Esophagus muscularis mucosa (tissue), 4 donors: ENCODE results near the gene MEIS1. TPM values are rescaled to one million over a fixed set of nuclear protein-coding genes. Genes with fewer than 3 reads are reported as not detected.

ENCODE experiments used
- DNase-seq: peaks from one replicate; pipeline ENCODE4 v3.0.0-alpha.2; 2017; ENCODE audit errors: extremely low spot score
- H3K27ac ChIP-seq, 4 donors: fragments of 200-600 bp; sonication (generic); replicated peaks in 1 of 4; 1 replicate in 3 of 4; 2 replicates in 1 of 4; pipeline ENCODE4 v1.5.1; 2016 to 2019; ENCODE audit warnings: mild to moderate bottlenecking in 1 of 4
- H3K27me3 ChIP-seq, 4 donors: fragments of 200-600 bp; sonication (generic); one replicate each; pipeline versions ENCODE4 v1.5.1 to v1.6.0; 2016 to 2019
- H3K36me3 ChIP-seq, 4 donors: fragments of 200-600 bp; sonication (generic); one replicate each; pipeline ENCODE4 v1.5.1; 2016 to 2019
- H3K4me1 ChIP-seq, 4 donors: fragments of 200-600 bp; sonication (generic); one replicate each; pipeline ENCODE4 v1.5.1; 2016 to 2019
- H3K4me3 ChIP-seq, 4 donors: fragments of 200-600 bp; sonication (generic); 1 replicate in 2 of 4; 2 replicates in 2 of 4; pipeline ENCODE4 v1.5.1; 2016 to 2019; ENCODE audit warnings: mild to moderate bottlenecking in 4 of 4, moderate library complexity in 1 of 4
- H3K9me3 ChIP-seq, 4 donors: fragments of 200-600 bp; sonication (generic); 1 replicate in 3 of 4; 2 replicates in 1 of 4; pipeline ENCODE4 v1.5.1; 2016 to 2019
- CTCF ChIP-seq, 3 experiments: fragments of 200-600 bp in 2 of 3; fragments of 450-650 bp in 1 of 3; sonication (generic) in 2 of 3; IDR thresholded peaks; one replicate each; pipeline ENCODE4 v1.5.1; 2017 to 2019; ENCODE audit warnings: antibody characterized with exemption in 3 of 3, mild to moderate bottlenecking in 2 of 3, moderate library complexity in 1 of 3
- EP300 ChIP-seq: sonication (generic); formaldehyde crosslinking; IDR thresholded peaks from one replicate; pipeline ENCODE4 v1.6.1; 2017; ENCODE audit warnings: antibody characterized with exemption
- POLR2A ChIP-seq: fragments of 450-650 bp; IDR thresholded peaks from one replicate; pipeline ENCODE4 v1.6.1; 2017; ENCODE audit warnings: antibody characterized with exemption, moderate library complexity, mild to moderate bottlenecking, low read depth
- POLR2AphosphoS5 ChIP-seq, 2 donors: sonication (generic); formaldehyde crosslinking; IDR thresholded peaks; one replicate each; pipeline ENCODE4 v1.6.1; 2017; ENCODE audit warnings: antibody characterized with exemption in 2 of 2
- WGBS: methylation state at CpG from one replicate; pipeline ENCODE4 v1.1.5; 2018; 5-methylcytosine and 5-hydroxymethylcytosine counted together
- intact Hi-C: fragments of 100-400 bp; cut with DNase I; formaldehyde crosslinking; loops from one replicate; pipeline ENCODE4 v1.15.1; 2023
- total RNA-seq, 4 donors: library from RNA; depleted of rRNA; stranded (reverse); fragments of >200 nt; gene quantifications; one replicate each; pipeline versions ENCODE4 v1.1.0 to v1.2.1, GENCODE V29; 2016

Gene MEIS1
- total RNA-seq, 4 donors from 2014 or later, result 89.8 to 166 (median 132) TPM

GRCh38 chr2:66445076-66445924, 10.4 kb downstream of the MEIS1 start:
- Histone ChIP-seq H3K36me3 (peaks cover 0 to 29% (median 9%) of the 10 kb centered on the region in 4 donors), H3K4me3 (peak overlapping the region; percentile 77 to 85 (median 80)), H3K9me3 (no peaks in the 10 kb centered on the region), H3K4me1 (peaks cover 0 to 47% (median 42%) of the 10 kb centered on the region in 4 donors), H3K27ac (peak overlapping the region; percentile 86 to 98 (median 93)), H3K27me3 (no peaks in the 10 kb centered on the region)
- intact Hi-C loops, result no loop called here
- TF ChIP-seq EP300, result no peak
- TF ChIP-seq POLR2A, result no peak
- peak; percentile 6 to 35 (median 28) for TF ChIP-seq CTCF (IDR thresholded peaks at IDR 0.05)
- TF ChIP-seq POLR2AphosphoS5 (IDR thresholded peaks at IDR 0.05), result peak; percentile 9 to 29
- 16% methylated on average over 27 of the region's 52 CpGs for WGBS
- no peak for DNase-seq

DNA sequence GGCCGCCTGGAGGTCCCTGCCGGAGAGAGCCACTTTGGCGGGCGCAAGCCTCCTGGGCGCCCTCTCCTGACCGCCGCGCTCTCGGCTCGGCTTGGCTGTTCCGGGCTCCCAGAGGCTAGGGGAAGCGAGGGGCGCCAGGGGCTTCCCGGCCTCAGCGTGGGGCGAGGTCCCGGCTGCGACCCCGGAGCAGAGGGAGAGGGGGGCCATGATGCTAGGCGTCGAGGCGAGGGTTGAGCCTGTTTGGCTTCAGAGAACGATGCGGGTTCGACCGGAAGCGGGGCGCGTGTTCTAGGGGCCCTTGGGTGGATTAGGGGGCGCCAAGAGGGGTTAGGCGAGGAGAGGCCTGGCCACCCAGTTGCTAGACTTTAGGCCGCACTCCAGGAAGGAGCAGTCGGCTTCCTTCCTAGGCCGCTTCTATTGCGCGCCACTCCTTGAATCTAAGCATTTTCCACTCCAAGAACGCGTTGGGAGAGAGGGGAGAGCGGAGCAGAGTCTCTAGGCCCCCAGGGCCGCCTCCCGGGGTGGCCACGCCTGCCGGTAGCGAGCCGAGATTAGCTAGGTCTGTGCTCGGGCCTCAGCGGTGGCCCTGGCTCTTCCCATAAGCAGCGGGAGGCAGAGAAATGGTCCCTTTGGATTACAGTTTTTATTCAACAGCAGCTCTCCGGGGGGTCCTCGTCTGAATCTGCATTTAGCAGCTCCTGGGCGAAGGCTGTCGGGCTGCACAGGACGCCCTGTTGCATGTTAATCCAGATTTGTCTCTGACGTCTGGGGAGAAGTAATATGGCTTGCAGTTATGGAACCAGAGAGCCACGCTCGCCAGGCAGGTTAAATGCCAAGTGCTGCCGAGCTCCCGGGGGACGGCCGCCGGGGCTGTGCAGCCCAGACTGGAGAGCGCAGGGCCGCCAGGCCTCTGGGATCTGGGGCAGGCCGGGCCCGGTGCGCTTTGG, 11.3 kb downstream of the MEIS1 start:
- Histone ChIP-seq H3K4me1 (peaks cover 0 to 52% (median 46%) of the 10 kb centered on the region in 4 donors), H3K27me3 (no peaks in the 10 kb centered on the region), H3K9me3 (no peaks in the 10 kb centered on the region), H3K4me3 (peak overlapping the region; percentile 77 to 85 (median 80)), H3K27ac (peak overlapping the region; percentile 86 to 98 (median 93)), H3K36me3 (peaks cover 0 to 25% (median 9%) of the 10 kb centered on the region in 4 donors)
- 17% methylated on average over 48 of the region's 66 CpGs for WGBS
- DNase-seq, result no peak
- TF ChIP-seq CTCF (IDR thresholded peaks at IDR 0.05) (peak in 1 of 3 experiments; percentile 23), POLR2A (no peak), EP300 (no peak), POLR2AphosphoS5 (IDR thresholded peaks at IDR 0.05) (peak in 1 of 2 donors; percentile 36)
- intact Hi-C loops, result no loop called here

GRCh38 chr2:66446941-66447340, 12.0 kb downstream of the MEIS1 start:
- TF ChIP-seq POLR2A (no peak), POLR2AphosphoS5 (IDR thresholded peaks at IDR 0.05) (no peak), EP300 (no peak), CTCF (IDR thresholded peaks at IDR 0.05) (no peak)
- Histone ChIP-seq H3K27me3 (no peaks in the 10 kb centered on the region), H3K4me1 (peaks cover 0 to 55% (median 51%) of the 10 kb centered on the region in 4 donors), H3K9me3 (no peaks in the 10 kb centered on the region), H3K36me3 (peaks cover 0 to 25% (median 9%) of the 10 kb centered on the region in 4 donors), H3K4me3 (peak overlapping the region; percentile 77 to 85 (median 80)), H3K27ac (peak overlapping the region; percentile 86 to 98 (median 93))
- intact Hi-C loops, result no loop called here
- whole genome bisulfite sequencing, result 33% methylated on average over 8 of the region's 8 CpGs
- no peak for DNase-seq

DNA sequence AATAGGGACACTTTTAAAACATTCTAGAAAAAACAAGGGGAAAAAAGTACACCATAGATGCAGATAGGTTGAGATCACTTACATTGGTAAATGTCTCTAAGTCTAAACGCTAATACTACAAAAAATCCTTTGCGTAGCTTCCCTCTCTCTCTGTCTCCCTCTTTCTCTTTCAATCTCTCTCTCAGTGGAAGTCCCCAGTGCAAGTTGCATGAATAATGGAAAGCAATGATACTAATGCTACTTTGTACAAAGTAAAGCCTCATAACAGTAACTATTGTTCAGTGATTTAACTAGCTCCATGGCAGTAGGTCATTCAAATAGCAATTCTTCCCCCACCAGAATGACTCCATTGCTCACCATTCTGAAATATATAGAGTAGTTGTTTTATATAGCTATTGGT, 12.8 kb downstream of the MEIS1 start:
- no peaks in the 10 kb centered on the region for H3K9me3 ChIP-seq
- no peak for DNase-seq
- peak overlapping the region; percentile 86 to 98 (median 93) for H3K27ac ChIP-seq
- peaks cover 0 to 24% (median 9%) of the 10 kb centered on the region in 4 donors for H3K36me3 ChIP-seq
- no peaks in the 10 kb centered on the region for H3K27me3 ChIP-seq
- intact Hi-C loops, result no loop called here
- 34% methylated on average over 2 of the region's 2 CpGs for WGBS
- H3K4me3 ChIP-seq, result peak overlapping the region; percentile 77 to 85 (median 80)
- peaks cover under 1 to 61% (median 57%) of the 10 kb centered on the region in 4 donors for H3K4me1 ChIP-seq
- TF ChIP-seq POLR2AphosphoS5 (IDR thresholded peaks at IDR 0.05) (no peak), POLR2A (no peak), CTCF (IDR thresholded peaks at IDR 0.05) (no peak), EP300 (no peak)
